Right atrium auricular region (tissue), 2 donors: ENCODE measurements around the gene CMKLR1. TPM values are rescaled to one million over a fixed set of nuclear protein-coding genes. Genes with fewer than 3 reads are reported as not detected.

Experiments
- DNase-seq: peaks from one replicate; pipeline ENCODE4 v3.0.0-alpha.2; 2019; ENCODE audit warnings: low spot score
- H3K27ac ChIP-seq, 2 donors: fragments of 200-600 bp; sonication (generic); 1 replicate in 1 of 2; 2 replicates in 1 of 2; pipeline ENCODE4 v1.5.1; 2016 to 2019
- H3K27me3 ChIP-seq, 2 donors: fragments of 200-600 bp; sonication (generic); one replicate each; pipeline versions ENCODE4 v1.5.1 to v1.6.0; 2017 to 2019
- H3K36me3 ChIP-seq: fragments of 200-600 bp; sonication (generic); one replicate; pipeline ENCODE4 v1.5.1; 2016
- H3K4me1 ChIP-seq, 2 donors: fragments of 200-600 bp; sonication (generic); one replicate each; pipeline versions ENCODE4 v1.5.1 to v1.6.0; 2017 to 2019
- H3K4me3 ChIP-seq, 2 donors: fragments of 200-600 bp; sonication (generic); 1 replicate in 1 of 2; 2 replicates in 1 of 2; pipeline ENCODE4 v1.5.1; 2017 to 2019; ENCODE audit warnings: mild to moderate bottlenecking in 1 of 2, moderate library complexity in 1 of 2
- H3K9me3 ChIP-seq, 2 donors: fragments of 200-600 bp; sonication (generic); one replicate each; pipeline ENCODE4 v1.5.1; 2019
- total RNA-seq, 2 donors: library from RNA; depleted of rRNA; stranded (reverse); fragments of >200 nt; gene quantifications; one replicate each; pipeline ENCODE4 v1.1.0, GENCODE V29; 2016
- TF ChIP-seq, protein P1 (sequence below), 2 donors: fragments of 200-600 bp; sonication (generic); IDR thresholded peaks; one replicate each; pipeline ENCODE4 v1.5.1; 2019; ENCODE audit warnings: antibody characterized with exemption in 2 of 2

CMKLR1 gene
- total RNA-seq, 2 donors from 2014 or later = 6.2 to 11.0 TPM

DNA sequence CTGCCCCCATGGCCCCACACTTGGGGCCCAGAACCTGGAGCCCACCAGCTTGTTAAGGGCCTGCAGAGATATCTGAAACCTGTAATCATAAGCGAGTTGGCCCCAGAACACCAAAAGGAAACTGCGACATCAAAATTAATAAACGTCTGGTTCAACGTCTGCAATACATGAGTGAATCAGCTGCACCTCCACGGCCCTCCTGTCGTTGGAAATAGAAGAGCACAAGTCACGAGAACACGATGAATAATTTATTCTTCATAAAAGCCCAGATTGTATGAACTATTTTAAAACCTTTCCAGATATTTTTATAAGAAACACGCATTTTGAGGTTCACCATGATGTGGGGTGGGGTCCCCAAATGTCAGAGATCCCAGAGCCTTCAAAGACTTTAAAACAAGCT, 9.7 kb upstream of the CMKLR1 start:
- H3K27ac ChIP-seq = no peak overlapping the region
- H3K36me3 ChIP-seq = no peaks in the 10 kb centered on the region
- no peak for DNase-seq
- H3K4me3 ChIP-seq = no peak overlapping the region
- H3K4me1 ChIP-seq = no peaks in the 10 kb centered on the region
- no peaks in the 10 kb centered on the region for H3K27me3 ChIP-seq
- TF ChIP-seq, protein P1, sequence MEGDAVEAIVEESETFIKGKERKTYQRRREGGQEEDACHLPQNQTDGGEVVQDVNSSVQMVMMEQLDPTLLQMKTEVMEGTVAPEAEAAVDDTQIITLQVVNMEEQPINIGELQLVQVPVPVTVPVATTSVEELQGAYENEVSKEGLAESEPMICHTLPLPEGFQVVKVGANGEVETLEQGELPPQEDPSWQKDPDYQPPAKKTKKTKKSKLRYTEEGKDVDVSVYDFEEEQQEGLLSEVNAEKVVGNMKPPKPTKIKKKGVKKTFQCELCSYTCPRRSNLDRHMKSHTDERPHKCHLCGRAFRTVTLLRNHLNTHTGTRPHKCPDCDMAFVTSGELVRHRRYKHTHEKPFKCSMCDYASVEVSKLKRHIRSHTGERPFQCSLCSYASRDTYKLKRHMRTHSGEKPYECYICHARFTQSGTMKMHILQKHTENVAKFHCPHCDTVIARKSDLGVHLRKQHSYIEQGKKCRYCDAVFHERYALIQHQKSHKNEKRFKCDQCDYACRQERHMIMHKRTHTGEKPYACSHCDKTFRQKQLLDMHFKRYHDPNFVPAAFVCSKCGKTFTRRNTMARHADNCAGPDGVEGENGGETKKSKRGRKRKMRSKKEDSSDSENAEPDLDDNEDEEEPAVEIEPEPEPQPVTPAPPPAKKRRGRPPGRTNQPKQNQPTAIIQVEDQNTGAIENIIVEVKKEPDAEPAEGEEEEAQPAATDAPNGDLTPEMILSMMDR (IDR thresholded peaks at IDR 0.05) = no peak
- no peaks in the 10 kb centered on the region for H3K9me3 ChIP-seq

DNA sequence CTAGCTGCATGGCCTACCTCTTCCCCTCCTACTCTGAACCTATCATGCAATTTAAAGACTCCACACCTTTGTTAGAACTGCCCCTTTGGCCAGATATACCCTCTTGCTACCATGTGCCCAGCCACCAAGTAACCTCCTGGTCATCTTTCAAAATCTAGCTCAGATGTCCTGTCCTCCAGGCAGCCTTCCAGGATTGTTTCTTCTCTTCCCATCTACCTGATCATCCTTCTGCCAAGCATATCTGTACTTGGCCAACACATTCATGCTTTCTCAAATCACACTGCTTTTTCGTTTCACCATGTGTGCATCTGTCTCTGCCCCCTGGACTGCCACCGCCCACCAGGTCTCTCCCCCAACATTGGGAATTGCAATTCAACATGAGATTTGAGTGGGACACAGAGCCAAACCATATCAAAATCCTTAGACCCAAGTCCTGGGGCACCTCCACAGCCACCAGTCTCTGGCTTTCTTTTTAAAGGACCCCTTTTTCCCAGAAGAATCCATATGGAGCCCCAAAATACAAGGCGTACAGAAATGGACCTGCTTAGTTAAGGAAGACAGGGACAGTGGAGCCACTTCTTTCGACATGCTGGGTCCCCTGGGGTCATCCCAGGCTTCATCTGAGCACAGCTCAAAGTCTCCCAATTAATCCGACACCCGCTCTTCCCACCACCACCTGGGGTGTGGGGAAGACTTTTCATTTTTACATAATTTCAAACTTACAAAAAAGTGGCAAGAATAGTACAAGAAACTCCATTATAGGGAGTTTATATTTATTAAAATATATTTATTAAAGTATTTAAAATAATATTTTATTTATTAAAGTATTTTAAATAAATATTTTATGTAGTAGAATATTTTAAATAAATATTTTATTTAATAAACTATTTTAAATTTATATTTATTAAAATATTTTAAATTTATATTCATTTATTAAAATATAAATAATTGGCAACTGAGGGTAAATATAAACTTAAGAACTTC, 7.9 kb upstream of the CMKLR1 start:
- no peaks in the 10 kb centered on the region for H3K4me1 ChIP-seq
- TF ChIP-seq, protein P1 (IDR thresholded peaks at IDR 0.05) = no peak
- no peaks in the 10 kb centered on the region for H3K27me3 ChIP-seq

GRCh38 chr12:108345716-108346633, 6.9 kb upstream of the CMKLR1 start:
- no peak overlapping the region for H3K27ac ChIP-seq
- no peaks in the 10 kb centered on the region for H3K9me3 ChIP-seq
- no peak for DNase-seq
- no peak overlapping the region for H3K4me3 ChIP-seq
- H3K36me3 ChIP-seq = no peaks in the 10 kb centered on the region
- no peaks in the 10 kb centered on the region for H3K4me1 ChIP-seq
- H3K27me3 ChIP-seq = no peaks in the 10 kb centered on the region
- TF ChIP-seq, protein P1 (IDR thresholded peaks at IDR 0.05) = no peak

More for the DNA sequence above, 7.9 kb upstream of the CMKLR1 start:
- Histone ChIP-seq H3K4me3 (no peak overlapping the region), H3K27ac (no peak overlapping the region), H3K36me3 (no peaks in the 10 kb centered on the region), H3K9me3 (no peaks in the 10 kb centered on the region)
- DNase-seq = no peak

DNA sequence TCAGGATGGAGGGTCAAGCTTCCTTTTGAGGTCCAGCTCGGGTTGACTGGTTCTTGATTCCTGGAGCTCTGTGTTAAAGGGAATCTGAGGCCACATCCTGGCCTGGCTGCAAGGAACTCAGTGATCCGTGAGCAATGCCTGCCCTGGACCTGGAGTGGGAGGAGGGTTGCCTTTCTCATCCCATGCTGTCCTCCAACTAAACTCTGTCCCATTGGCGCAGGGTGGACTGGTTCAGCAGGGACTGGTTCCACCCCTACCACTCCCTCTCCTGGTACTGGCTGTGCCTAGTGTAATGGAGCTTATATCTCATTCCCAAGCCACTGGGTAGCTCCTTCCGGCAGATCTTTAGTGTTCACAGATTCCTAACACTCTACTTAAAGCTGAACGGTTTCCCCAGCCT, 3.9 kb upstream of the CMKLR1 start:
- TF ChIP-seq, protein P1 (IDR thresholded peaks at IDR 0.05) = no peak
- H3K4me1 ChIP-seq = peaks cover 0 to 17% of the 10 kb centered on the region in 2 donors
- no peak for DNase-seq
- no peaks in the 10 kb centered on the region for H3K36me3 ChIP-seq
- no peaks in the 10 kb centered on the region for H3K9me3 ChIP-seq
- no peaks in the 10 kb centered on the region for H3K27me3 ChIP-seq
- no peak overlapping the region for H3K27ac ChIP-seq
- no peak overlapping the region for H3K4me3 ChIP-seq

DNA sequence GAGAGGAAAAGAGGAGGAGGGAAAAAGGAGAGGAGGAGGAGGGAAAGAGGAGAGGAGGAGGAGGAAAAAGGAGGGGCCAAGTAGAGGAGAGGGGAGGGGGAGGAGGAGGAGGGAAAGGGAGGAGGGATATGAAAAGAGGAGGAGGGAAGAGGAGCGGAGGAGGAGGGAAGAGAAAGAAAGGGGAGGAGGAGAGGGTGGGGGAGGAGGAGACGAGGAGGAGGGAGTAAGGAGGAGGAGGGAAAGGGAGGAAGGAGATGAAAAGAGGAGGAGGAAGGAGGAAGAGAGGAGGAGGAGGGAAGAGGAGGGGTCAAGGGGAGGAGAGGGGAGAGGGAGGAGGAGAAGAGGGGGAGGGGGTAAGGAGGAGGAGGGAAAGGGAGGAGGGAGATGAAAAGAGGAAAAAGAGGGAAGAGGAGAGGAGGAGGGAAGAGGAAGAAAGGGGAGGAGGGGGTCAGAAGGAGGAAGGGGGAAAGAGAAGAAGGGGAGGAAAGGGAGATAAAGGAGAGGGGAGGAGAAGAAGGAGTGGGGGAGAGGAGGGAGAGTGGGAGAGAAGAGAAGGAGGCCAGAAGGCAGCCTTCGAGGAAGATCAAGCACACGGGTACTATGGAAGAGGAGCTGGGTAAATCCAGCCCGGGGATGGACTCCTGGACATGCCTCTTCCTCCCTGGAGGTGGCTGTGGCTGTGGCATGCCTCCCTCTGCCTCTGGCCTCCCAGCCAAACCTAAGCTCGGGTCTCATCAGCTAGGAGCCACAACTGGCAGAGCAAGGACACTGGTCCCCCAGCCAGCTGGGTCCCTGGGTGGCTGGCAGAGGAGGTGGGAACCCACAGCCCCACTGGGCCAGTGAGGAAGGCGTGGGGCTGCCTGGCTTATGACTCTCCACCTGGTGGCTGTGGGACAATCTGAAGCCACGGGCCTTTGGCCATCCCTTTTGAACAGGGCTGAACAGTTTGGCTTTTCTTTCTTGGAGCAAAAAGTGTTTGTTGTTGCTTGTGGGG, 3.0 kb upstream of the CMKLR1 start:
- H3K9me3 ChIP-seq = no peaks in the 10 kb centered on the region
- no peaks in the 10 kb centered on the region for H3K27me3 ChIP-seq
- peak overlapping the region in 1 of 2 donors; percentile 23 for H3K27ac ChIP-seq
- peaks cover 0 to 23% of the 10 kb centered on the region in 2 donors for H3K4me1 ChIP-seq
- no peaks in the 10 kb centered on the region for H3K36me3 ChIP-seq
- TF ChIP-seq, protein P1 (IDR thresholded peaks at IDR 0.05) = no peak
- no peak overlapping the region for H3K4me3 ChIP-seq
- no peak for DNase-seq
